Measurements from ENCODE around the gene MCM7.

DNA sequence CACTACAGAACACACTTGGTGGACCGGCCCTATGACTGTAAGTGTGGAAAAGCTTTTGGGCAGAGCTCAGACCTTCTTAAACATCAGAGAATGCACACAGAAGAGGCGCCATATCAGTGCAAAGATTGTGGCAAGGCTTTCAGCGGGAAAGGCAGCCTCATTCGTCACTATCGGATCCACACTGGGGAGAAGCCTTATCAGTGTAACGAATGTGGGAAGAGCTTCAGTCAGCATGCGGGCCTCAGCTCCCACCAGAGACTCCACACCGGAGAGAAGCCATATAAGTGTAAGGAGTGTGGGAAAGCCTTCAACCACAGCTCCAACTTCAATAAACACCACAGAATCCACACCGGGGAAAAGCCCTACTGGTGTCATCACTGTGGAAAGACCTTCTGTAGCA, 37.0 kb downstream of the MCM7 start:
- TF ChIP-seq CTCF (IDR thresholded peaks at IDR 0.05 in 2 of 3, conservative IDR thresholded peaks at IDR 0.05 in 1 of 3; ENCODE audit: control insufficient read depth in 2 of 3, extremely low read depth in 1 of 3, insufficient read depth in 1 of 3, low read depth in 3 of 3, low read length in 3 of 3) (no peak), FOS (IDR thresholded peaks at IDR 0.05; ENCODE audit: borderline replicate concordance, extremely low read depth, insufficient read length) (no peak), POLR2AphosphoS5 (IDR thresholded peaks at IDR 0.05; ENCODE audit: low read length) (no peak), EZH2 (IDR thresholded peaks at IDR 0.05; ENCODE audit: borderline replicate concordance, control insufficient read depth, low read depth, low read length) (no peak), MYC (IDR thresholded peaks at IDR 0.05; ENCODE audit: insufficient read depth, insufficient read length, insufficient replicate concordance, low read length, severe bottlenecking) (no peak), SP1 (IDR thresholded peaks at IDR 0.05; ENCODE audit: low read depth, low read length) (no peak), ZZZ3 (IDR thresholded peaks at IDR 0.05; ENCODE audit: control insufficient read depth, insufficient read length, low read depth) (no peak), CUX1 (IDR thresholded peaks at IDR 0.05; ENCODE audit: insufficient replicate concordance, low read depth, low read length) (no peak), KDM1A (IDR thresholded peaks at IDR 0.05; ENCODE audit: borderline replicate concordance) (no peak), YY1 (IDR thresholded peaks at IDR 0.05; ENCODE audit: low read depth, low read length) (no peak), EP300 (IDR thresholded peaks at IDR 0.05; ENCODE audit: borderline replicate concordance in 1 of 2, control insufficient read depth in 1 of 2, low read depth in 2 of 2, low read length in 2 of 2) (no peak)
- TF ChIP-seq, protein P1, sequence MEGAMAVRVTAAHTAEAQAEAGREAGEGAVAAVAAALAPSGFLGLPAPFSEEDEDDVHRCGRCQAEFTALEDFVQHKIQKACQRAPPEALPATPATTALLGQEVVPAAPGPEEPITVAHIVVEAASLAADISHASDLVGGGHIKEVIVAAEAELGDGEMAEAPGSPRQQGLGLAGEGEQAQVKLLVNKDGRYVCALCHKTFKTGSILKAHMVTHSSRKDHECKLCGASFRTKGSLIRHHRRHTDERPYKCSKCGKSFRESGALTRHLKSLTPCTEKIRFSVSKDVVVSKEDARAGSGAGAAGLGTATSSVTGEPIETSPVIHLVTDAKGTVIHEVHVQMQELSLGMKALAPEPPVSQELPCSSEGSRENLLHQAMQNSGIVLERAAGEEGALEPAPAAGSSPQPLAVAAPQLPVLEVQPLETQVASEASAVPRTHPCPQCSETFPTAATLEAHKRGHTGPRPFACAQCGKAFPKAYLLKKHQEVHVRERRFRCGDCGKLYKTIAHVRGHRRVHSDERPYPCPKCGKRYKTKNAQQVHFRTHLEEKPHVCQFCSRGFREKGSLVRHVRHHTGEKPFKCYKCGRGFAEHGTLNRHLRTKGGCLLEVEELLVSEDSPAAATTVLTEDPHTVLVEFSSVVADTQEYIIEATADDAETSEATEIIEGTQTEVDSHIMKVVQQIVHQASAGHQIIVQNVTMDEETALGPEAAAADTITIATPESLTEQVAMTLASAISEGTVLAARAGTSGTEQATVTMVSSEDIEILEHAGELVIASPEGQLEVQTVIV (IDR thresholded peaks at IDR 0.05; ENCODE audit: borderline replicate concordance, partially characterized antibody) = no peak
- TF ChIP-seq, protein P2, sequence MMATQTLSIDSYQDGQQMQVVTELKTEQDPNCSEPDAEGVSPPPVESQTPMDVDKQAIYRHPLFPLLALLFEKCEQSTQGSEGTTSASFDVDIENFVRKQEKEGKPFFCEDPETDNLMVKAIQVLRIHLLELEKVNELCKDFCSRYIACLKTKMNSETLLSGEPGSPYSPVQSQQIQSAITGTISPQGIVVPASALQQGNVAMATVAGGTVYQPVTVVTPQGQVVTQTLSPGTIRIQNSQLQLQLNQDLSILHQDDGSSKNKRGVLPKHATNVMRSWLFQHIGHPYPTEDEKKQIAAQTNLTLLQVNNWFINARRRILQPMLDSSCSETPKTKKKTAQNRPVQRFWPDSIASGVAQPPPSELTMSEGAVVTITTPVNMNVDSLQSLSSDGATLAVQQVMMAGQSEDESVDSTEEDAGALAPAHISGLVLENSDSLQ (IDR thresholded peaks at IDR 0.05) = no peak
